HepG2 (cell line): ENCODE measurements around the gene NTMT2.

Source experiments
- SMC3 ChIP-seq: IDR thresholded peaks from 2 replicates; pipeline ENCODE4 v1.6.1; 2011; ENCODE audit warnings: low read length, improper control_type of control experiment
- TF ChIP-seq, protein P1 (sequence below), 2 experiments: sonication (generic) in 1 of 2; formaldehyde crosslinking in 1 of 2; IDR thresholded peaks; 2 replicates each; pipeline versions ENCODE4 v1.5.1 to v1.6.1; 2011 to 2020; ENCODE audit warnings: borderline replicate concordance in 1 of 2, low read depth in 1 of 2, low read length in 1 of 2, mild to moderate bottlenecking in 1 of 2, missing genetic modification reagents in 1 of 2, moderate library complexity in 1 of 2

GRCh38 chr1:170204121-170204520, 58.4 kb downstream of the NTMT2 start:
- TF ChIP-seq, protein P1, sequence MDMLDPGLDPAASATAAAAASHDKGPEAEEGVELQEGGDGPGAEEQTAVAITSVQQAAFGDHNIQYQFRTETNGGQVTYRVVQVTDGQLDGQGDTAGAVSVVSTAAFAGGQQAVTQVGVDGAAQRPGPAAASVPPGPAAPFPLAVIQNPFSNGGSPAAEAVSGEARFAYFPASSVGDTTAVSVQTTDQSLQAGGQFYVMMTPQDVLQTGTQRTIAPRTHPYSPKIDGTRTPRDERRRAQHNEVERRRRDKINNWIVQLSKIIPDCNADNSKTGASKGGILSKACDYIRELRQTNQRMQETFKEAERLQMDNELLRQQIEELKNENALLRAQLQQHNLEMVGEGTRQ (IDR thresholded peaks at IDR 0.05; ENCODE audit: low read depth, low read length) = no peak
- TF ChIP-seq, protein P1 (CRISPR knock-in tag; IDR thresholded peaks at IDR 0.05; ENCODE audit: borderline replicate concordance) = no peak
- no peak for TF ChIP-seq SMC3
